HepG2 (cell line): ENCODE data around the gene INHBA. TPM values are rescaled to one million over a fixed set of nuclear protein-coding genes. Genes with fewer than 3 reads are reported as not detected.

Experiments
- AGO2 ChIP-seq: fragments of 200-400 bp; formaldehyde crosslinking; optimal IDR thresholded peaks from 2 replicates; pipeline ENCODE3; 2017; ENCODE audit warnings: mild to moderate bottlenecking, low read depth, low read length, moderate library complexity
- AHR ChIP-seq: IDR thresholded peaks from 2 replicates; pipeline ENCODE4 v1.6.1; 2018; ENCODE audit warnings: missing genetic modification reagents, missing compliant biosample characterization
- CBX1 ChIP-seq: IDR thresholded peaks from one replicate; pipeline ENCODE4 v1.6.1; 2016; ENCODE audit warnings: antibody characterized with exemption, low read depth
- GPN1 ChIP-seq: sonication (generic); formaldehyde crosslinking; IDR thresholded peaks from 2 replicates; pipeline ENCODE4 v1.5.1; 2020; ENCODE audit warnings: missing genetic modification reagents, borderline replicate concordance
- HOXA5 ChIP-seq: sonication (generic); formaldehyde crosslinking; IDR thresholded peaks from 2 replicates; pipeline ENCODE4 v1.4.0; 2020; ENCODE audit warnings: missing genetic modification reagents
- KDM1A ChIP-seq: IDR thresholded peaks from 2 replicates; pipeline ENCODE4 v1.6.1; 2016; ENCODE audit warnings: missing compliant biosample characterization
- KMT2A ChIP-seq: sonication (generic); formaldehyde crosslinking; IDR thresholded peaks from 2 replicates; pipeline ENCODE4 v1.4.0; 2020; ENCODE audit warnings: missing genetic modification reagents
- NR1H2 ChIP-seq: sonication (generic); formaldehyde crosslinking; IDR thresholded peaks from 2 replicates; pipeline ENCODE4 v1.8.1; 2022; ENCODE audit warnings: low read depth, missing genetic modification reagents, borderline replicate concordance
- PPARG ChIP-seq: conservative IDR thresholded peaks from 2 replicates; pipeline ENCODE4 v1.6.1; 2016; ENCODE audit warnings: missing biosample characterization, missing genetic modification reagents
- SATB2 ChIP-seq: sonication (generic); formaldehyde crosslinking; IDR thresholded peaks from 2 replicates; pipeline ENCODE4 v1.5.0; 2020; ENCODE audit warnings: missing genetic modification reagents
- YEATS2 ChIP-seq: sonication (generic); formaldehyde crosslinking; IDR thresholded peaks from 2 replicates; pipeline ENCODE4 v1.4.0; 2020; ENCODE audit warnings: missing genetic modification reagents, borderline replicate concordance
- ZBTB33 ChIP-seq: sonication (generic); formaldehyde crosslinking; IDR thresholded peaks from 2 replicates; pipeline ENCODE4 v1.4.0; 2020; ENCODE audit warnings: missing genetic modification reagents
- ZBTB39 ChIP-seq: sonication (generic); formaldehyde crosslinking; IDR thresholded peaks from 2 replicates; pipeline ENCODE4 v1.5.0; 2020; ENCODE audit warnings: missing genetic modification reagents
- ZNF101 ChIP-seq: sonication (generic); formaldehyde crosslinking; IDR thresholded peaks from 2 replicates; pipeline ENCODE4 v1.4.0; 2020; ENCODE audit warnings: mild to moderate bottlenecking, low read depth, missing genetic modification reagents, borderline replicate concordance
- ZNF317 ChIP-seq: sonication (generic); formaldehyde crosslinking; IDR thresholded peaks from 2 replicates; pipeline ENCODE4 v1.5.0; 2020; ENCODE audit warnings: mild to moderate bottlenecking, missing genetic modification reagents
- ZNF468 ChIP-seq: sonication (generic); formaldehyde crosslinking; IDR thresholded peaks from 2 replicates; pipeline ENCODE4 v1.8.0; 2022; ENCODE audit warnings: mild to moderate bottlenecking, moderate library complexity, missing genetic modification reagents
- polyA plus RNA-seq, 8 experiments: library from polyadenylated mRNA; depleted of rRNA in 3 of 8; stranded (reverse) in 7 of 8; unstranded in 1 of 8; fragments of >200 nt; fragmentation: Illumina TruSeq in 4 of 8; extraction: Trizol in 4 of 8; gene quantifications; 2 replicates each; pipeline versions ENCODE4 v1.2.1 to v1.2.3, GENCODE V29; 2011 to 2016; ENCODE audit warnings: low read depth in 4 of 8, missing spikeins in 1 of 8, mixed read lengths in 1 of 8; ENCODE audit not compliant: insufficient read depth in 1 of 8
- total RNA-seq, 5 experiments: library from RNA; depleted of rRNA; stranded (reverse); fragments of >200 nt; fragmentation: Illumina TruSeq; extraction: Trizol; gene quantifications; 2 replicates each; pipeline ENCODE4 v1.2.3, GENCODE V29; 2016; ENCODE audit warnings: low read depth in 1 of 5
- TF ChIP-seq, protein P1 (sequence below), 2 experiments: sonication (generic) in 1 of 2; formaldehyde crosslinking in 1 of 2; IDR thresholded peaks; 2 replicates each; pipeline versions ENCODE4 v1.4.0 to v1.6.1; 2016 to 2020; ENCODE audit warnings: borderline replicate concordance in 1 of 2, low read depth in 1 of 2, mild to moderate bottlenecking in 1 of 2, missing genetic modification reagents in 1 of 2
- TF ChIP-seq, protein P2 (sequence below): sonication (generic); formaldehyde crosslinking; IDR thresholded peaks from 2 replicates; pipeline ENCODE4 v1.5.0; 2020; ENCODE audit warnings: missing genetic modification reagents
- TF ChIP-seq, protein P3 (sequence below): sonication (generic); formaldehyde crosslinking; IDR thresholded peaks from 2 replicates; pipeline ENCODE4 v1.4.0; 2020; ENCODE audit warnings: low read depth, mild to moderate bottlenecking, missing genetic modification reagents

INHBA gene
- total and polyA plus RNA-seq, 2 of the 13 experiments (the other 11 are each of a cell fraction or from before 2014, with no cell fraction given): not detected

GRCh38 chr7:41705109-41705901 is 2.4 kb upstream of the INHBA start (continued):
- TF ChIP-seq, protein P1, sequence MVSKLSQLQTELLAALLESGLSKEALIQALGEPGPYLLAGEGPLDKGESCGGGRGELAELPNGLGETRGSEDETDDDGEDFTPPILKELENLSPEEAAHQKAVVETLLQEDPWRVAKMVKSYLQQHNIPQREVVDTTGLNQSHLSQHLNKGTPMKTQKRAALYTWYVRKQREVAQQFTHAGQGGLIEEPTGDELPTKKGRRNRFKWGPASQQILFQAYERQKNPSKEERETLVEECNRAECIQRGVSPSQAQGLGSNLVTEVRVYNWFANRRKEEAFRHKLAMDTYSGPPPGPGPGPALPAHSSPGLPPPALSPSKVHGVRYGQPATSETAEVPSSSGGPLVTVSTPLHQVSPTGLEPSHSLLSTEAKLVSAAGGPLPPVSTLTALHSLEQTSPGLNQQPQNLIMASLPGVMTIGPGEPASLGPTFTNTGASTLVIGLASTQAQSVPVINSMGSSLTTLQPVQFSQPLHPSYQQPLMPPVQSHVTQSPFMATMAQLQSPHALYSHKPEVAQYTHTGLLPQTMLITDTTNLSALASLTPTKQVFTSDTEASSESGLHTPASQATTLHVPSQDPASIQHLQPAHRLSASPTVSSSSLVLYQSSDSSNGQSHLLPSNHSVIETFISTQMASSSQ (IDR thresholded peaks at IDR 0.05; ENCODE audit: low read depth): no peak
- TF ChIP-seq, protein P1 (CRISPR knock-in tag; IDR thresholded peaks at IDR 0.05; ENCODE audit: borderline replicate concordance): no peak
- TF ChIP-seq ZNF101 (CRISPR knock-in tag) (no peak), HOXA5 (CRISPR knock-in tag) (no peak), ZNF317 (CRISPR knock-in tag) (0 out of 2 replicates have a peak, but pooled peaks have one; percentile 41), SATB2 (CRISPR knock-in tag) (no peak), ZNF468 (no peak), GPN1 (no peak), AGO2 (no peak), AHR (no peak), YEATS2 (no peak), ZBTB33 (CRISPR knock-in tag) (0 out of 2 replicates have a peak, but pooled peaks have one; percentile 5), KDM1A (CRISPR knock-in tag) (no peak), KMT2A (CRISPR knock-in tag) (no peak), CBX1 (no peak), NR1H2 (CRISPR knock-in tag) (no peak), PPARG (CRISPR knock-in tag) (no peak), ZBTB39 (CRISPR knock-in tag) (no peak)
- TF ChIP-seq, protein P2, sequence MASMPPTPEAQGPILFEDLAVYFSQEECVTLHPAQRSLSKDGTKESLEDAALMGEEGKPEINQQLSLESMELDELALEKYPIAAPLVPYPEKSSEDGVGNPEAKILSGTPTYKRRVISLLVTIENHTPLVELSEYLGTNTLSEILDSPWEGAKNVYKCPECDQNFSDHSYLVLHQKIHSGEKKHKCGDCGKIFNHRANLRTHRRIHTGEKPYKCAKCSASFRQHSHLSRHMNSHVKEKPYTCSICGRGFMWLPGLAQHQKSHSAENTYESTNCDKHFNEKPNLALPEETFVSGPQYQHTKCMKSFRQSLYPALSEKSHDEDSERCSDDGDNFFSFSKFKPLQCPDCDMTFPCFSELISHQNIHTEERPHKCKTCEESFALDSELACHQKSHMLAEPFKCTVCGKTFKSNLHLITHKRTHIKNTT (CRISPR knock-in tag): no peak
- TF ChIP-seq, protein P3, sequence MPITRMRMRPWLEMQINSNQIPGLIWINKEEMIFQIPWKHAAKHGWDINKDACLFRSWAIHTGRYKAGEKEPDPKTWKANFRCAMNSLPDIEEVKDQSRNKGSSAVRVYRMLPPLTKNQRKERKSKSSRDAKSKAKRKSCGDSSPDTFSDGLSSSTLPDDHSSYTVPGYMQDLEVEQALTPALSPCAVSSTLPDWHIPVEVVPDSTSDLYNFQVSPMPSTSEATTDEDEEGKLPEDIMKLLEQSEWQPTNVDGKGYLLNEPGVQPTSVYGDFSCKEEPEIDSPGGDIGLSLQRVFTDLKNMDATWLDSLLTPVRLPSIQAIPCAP (CRISPR knock-in tag): peak; percentile 68; the same call in 1 of the 2 replicates
